Activated T-cell treated with anti-CD3 and anti-CD28 coated beads, Interleukin-2, amount 50 U/mL, for 4 hours (primary cell): ENCODE data around the gene KIT. TPM values are rescaled to one million over a fixed set of nuclear protein-coding genes. Genes with fewer than 3 reads are reported as not detected.
A peak's percentile ranks its signal among the peaks of the same experiment; 100 is the strongest.

ENCODE experiments used
- ATAC-seq, 2 donors: fragments of 200-7000 bp; cut with Tn5 transposase; one replicate each; pipeline ENCODE4 v1.10.0; 2021
- DNase-seq: peaks from one replicate; pipeline ENCODE4 v3.0.0-alpha.2; 2020
- H3K27me3 Mint-ChIP-seq: one replicate; pipeline ENCODE4 v1.8.0; 2021; ENCODE audit warnings: low read depth, mixed read lengths
- H3K36me3 Mint-ChIP-seq: one replicate; pipeline ENCODE4 v1.8.0; 2022; ENCODE audit warnings: mixed read lengths; ENCODE audit not compliant: insufficient read depth
- H3K4me1 Mint-ChIP-seq: one replicate; pipeline ENCODE4 v1.8.0; 2021; ENCODE audit warnings: low read depth, mixed read lengths
- H3K4me3 Mint-ChIP-seq: one replicate; pipeline ENCODE4 v1.8.0; 2021; ENCODE audit warnings: mild to moderate bottlenecking, moderate library complexity, mixed read lengths
- H3K9me3 Mint-ChIP-seq: one replicate; pipeline ENCODE4 v1.8.0; 2021; ENCODE audit warnings: mixed read lengths
- total RNA-seq, 3 donors: library from RNA; stranded (reverse); gene quantifications; one replicate each; pipeline ENCODE4 v1.2.1, GENCODE V29; 2021

Gene KIT
- total RNA-seq, 3 donors from 2014 or later: 0.28 to 0.65 (median 0.32) TPM

GRCh38 chr4:54651050-54651449 lies 6.7 kb upstream of the KIT start:
- Mint-ChIP-seq H3K36me3 (no peaks in the 10 kb centered on the region), H3K4me3 (no peak overlapping the region), H3K4me1 (no peaks in the 10 kb centered on the region), H3K27me3 (peaks cover 13% of the 10 kb centered on the region), H3K9me3 (no peaks in the 10 kb centered on the region)
- DNase-seq (no peak), ATAC-seq (no peak)

GRCh38 chr4:54654753-54655152 lies 3.0 kb upstream of the KIT start:
- DNase-seq: no peak
- peaks cover 41% of the 10 kb centered on the region for H3K27me3 Mint-ChIP-seq

GRCh38 chr4:54657185-54657550 lies 589 bp upstream of the KIT start:
- no peaks in the 10 kb centered on the region for H3K9me3 Mint-ChIP-seq
- no peaks in the 10 kb centered on the region for H3K36me3 Mint-ChIP-seq
- H3K4me1 Mint-ChIP-seq: peaks cover 17% of the 10 kb centered on the region
- H3K27me3 Mint-ChIP-seq: peaks cover 63% of the 10 kb centered on the region
- ATAC-seq (no peak), DNase-seq (no peak)
- H3K4me3 Mint-ChIP-seq: peak overlapping the region; percentile 71

More at GRCh38 chr4:54654753-54655152, 3.0 kb upstream of the KIT start:
- no peaks in the 10 kb centered on the region for H3K9me3 Mint-ChIP-seq
- no peak for ATAC-seq
- peaks cover 11% of the 10 kb centered on the region for H3K4me1 Mint-ChIP-seq
- H3K36me3 Mint-ChIP-seq: no peaks in the 10 kb centered on the region
- H3K4me3 Mint-ChIP-seq: no peak overlapping the region

- ATAC-seq (peak; percentile 58 to 62), DNase-seq (no peak)
- Mint-ChIP-seq H3K27me3 (peaks cover 64% of the 10 kb centered on the region), H3K9me3 (no peaks in the 10 kb centered on the region), H3K4me3 (peak overlapping the region; percentile 71), H3K36me3 (no peaks in the 10 kb centered on the region), H3K4me1 (peaks cover 17% of the 10 kb centered on the region)
Measured at GRCh38 chr4:54658252-54659093, 716 bp downstream of the KIT start.

- Mint-ChIP-seq H3K9me3 (no peaks in the 10 kb centered on the region), H3K27me3 (peaks cover 61% of the 10 kb centered on the region), H3K36me3 (no peaks in the 10 kb centered on the region), H3K4me1 (peaks cover 17% of the 10 kb centered on the region), H3K4me3 (peak overlapping the region; percentile 71)
- ATAC-seq (no peak), DNase-seq (no peak)
Measured at GRCh38 chr4:54659313-54659712, 1.6 kb downstream of the KIT start.

GRCh38 chr4:54659749-54660535 lies 2.2 kb downstream of the KIT start:
- ATAC-seq (no peak), DNase-seq (no peak)
- peaks cover 17% of the 10 kb centered on the region for H3K4me1 Mint-ChIP-seq
- H3K27me3 Mint-ChIP-seq: peaks cover 60% of the 10 kb centered on the region
- H3K36me3 Mint-ChIP-seq: no peaks in the 10 kb centered on the region
- peak overlapping the region; percentile 71 for H3K4me3 Mint-ChIP-seq
- no peaks in the 10 kb centered on the region for H3K9me3 Mint-ChIP-seq

- ATAC-seq (no peak), DNase-seq (no peak)
- Mint-ChIP-seq H3K9me3 (no peaks in the 10 kb centered on the region), H3K4me3 (no peak overlapping the region), H3K4me1 (peaks cover 17% of the 10 kb centered on the region), H3K27me3 (peaks cover 62% of the 10 kb centered on the region), H3K36me3 (no peaks in the 10 kb centered on the region)
Measured at GRCh38 chr4:54660591-54660990, 2.8 kb downstream of the KIT start.

GRCh38 chr4:54661169-54661568 lies 3.4 kb downstream of the KIT start:
- no peak for ATAC-seq
- no peak overlapping the region for H3K4me3 Mint-ChIP-seq
- peaks cover 17% of the 10 kb centered on the region for H3K4me1 Mint-ChIP-seq
- H3K9me3 Mint-ChIP-seq: no peaks in the 10 kb centered on the region
- H3K27me3 Mint-ChIP-seq: peaks cover 59% of the 10 kb centered on the region
- H3K36me3 Mint-ChIP-seq: no peaks in the 10 kb centered on the region
- no peak for DNase-seq

- Mint-ChIP-seq H3K27me3 (peaks cover 55% of the 10 kb centered on the region), H3K4me1 (peaks cover 17% of the 10 kb centered on the region), H3K4me3 (no peak overlapping the region), H3K36me3 (no peaks in the 10 kb centered on the region), H3K9me3 (no peaks in the 10 kb centered on the region)
- ATAC-seq (no peak), DNase-seq (no peak)
Measured at GRCh38 chr4:54661686-54662085, 3.9 kb downstream of the KIT start.

GRCh38 chr4:54662123-54662522 lies 4.4 kb downstream of the KIT start:
- Mint-ChIP-seq H3K4me1 (peaks cover 13% of the 10 kb centered on the region), H3K36me3 (no peaks in the 10 kb centered on the region), H3K27me3 (peaks cover 51% of the 10 kb centered on the region), H3K9me3 (no peaks in the 10 kb centered on the region), H3K4me3 (no peak overlapping the region)
- DNase-seq (no peak), ATAC-seq (no peak)

GRCh38 chr4:54662901-54663585 lies 5.3 kb downstream of the KIT start:
- Mint-ChIP-seq H3K36me3 (no peaks in the 10 kb centered on the region), H3K9me3 (no peaks in the 10 kb centered on the region), H3K27me3 (peaks cover 49% of the 10 kb centered on the region), H3K4me3 (no peak overlapping the region), H3K4me1 (peaks cover 11% of the 10 kb centered on the region)
- no peak for ATAC-seq
- no peak for DNase-seq

- no peak for DNase-seq
- no peak overlapping the region for H3K4me3 Mint-ChIP-seq
- H3K9me3 Mint-ChIP-seq: no peaks in the 10 kb centered on the region
- H3K36me3 Mint-ChIP-seq: no peaks in the 10 kb centered on the region
- H3K27me3 Mint-ChIP-seq: peaks cover 38% of the 10 kb centered on the region
- ATAC-seq: no peak
- H3K4me1 Mint-ChIP-seq: peaks cover 9% of the 10 kb centered on the region
Measured at GRCh38 chr4:54664400-54664799, 6.6 kb downstream of the KIT start.

GRCh38 chr4:54668014-54668611 lies 10.4 kb downstream of the KIT start:
- Mint-ChIP-seq H3K36me3 (no peaks in the 10 kb centered on the region), H3K9me3 (no peaks in the 10 kb centered on the region), H3K27me3 (peaks cover 14% of the 10 kb centered on the region), H3K4me3 (no peak overlapping the region), H3K4me1 (no peaks in the 10 kb centered on the region)
- ATAC-seq (no peak), DNase-seq (no peak)

GRCh38 chr4:54669831-54670230 lies 12.1 kb downstream of the KIT start:
- Mint-ChIP-seq H3K27me3 (peaks cover 13% of the 10 kb centered on the region), H3K36me3 (no peaks in the 10 kb centered on the region), H3K4me1 (no peaks in the 10 kb centered on the region)

More at GRCh38 chr4:54669831-54670230, 12.1 kb downstream of the KIT start:
- no peak overlapping the region for H3K4me3 Mint-ChIP-seq
- no peaks in the 10 kb centered on the region for H3K9me3 Mint-ChIP-seq
- DNase-seq (no peak), ATAC-seq (no peak)
